Hepatocyte (in vitro differentiated cells): ENCODE results near the gene TGM2.

Experiments used
- EZH2 ChIP-seq: fragments of 200-600 bp; sonication (generic); IDR thresholded peaks from 2 replicates; pipeline ENCODE4 v1.6.1; 2016; ENCODE audit warnings: antibody characterized with exemption, mild to moderate bottlenecking, borderline replicate concordance
- TF ChIP-seq, protein P1 (sequence below): fragments of 200-600 bp; sonication (generic); IDR thresholded peaks from 2 replicates; pipeline ENCODE4 v1.5.1; 2016; ENCODE audit warnings: antibody characterized with exemption, mild to moderate bottlenecking; ENCODE audit not compliant: poor library complexity

GRCh38 chr20:38162149-38162548 is 2.9 kb downstream of the TGM2 start:
- TF ChIP-seq, protein P1, sequence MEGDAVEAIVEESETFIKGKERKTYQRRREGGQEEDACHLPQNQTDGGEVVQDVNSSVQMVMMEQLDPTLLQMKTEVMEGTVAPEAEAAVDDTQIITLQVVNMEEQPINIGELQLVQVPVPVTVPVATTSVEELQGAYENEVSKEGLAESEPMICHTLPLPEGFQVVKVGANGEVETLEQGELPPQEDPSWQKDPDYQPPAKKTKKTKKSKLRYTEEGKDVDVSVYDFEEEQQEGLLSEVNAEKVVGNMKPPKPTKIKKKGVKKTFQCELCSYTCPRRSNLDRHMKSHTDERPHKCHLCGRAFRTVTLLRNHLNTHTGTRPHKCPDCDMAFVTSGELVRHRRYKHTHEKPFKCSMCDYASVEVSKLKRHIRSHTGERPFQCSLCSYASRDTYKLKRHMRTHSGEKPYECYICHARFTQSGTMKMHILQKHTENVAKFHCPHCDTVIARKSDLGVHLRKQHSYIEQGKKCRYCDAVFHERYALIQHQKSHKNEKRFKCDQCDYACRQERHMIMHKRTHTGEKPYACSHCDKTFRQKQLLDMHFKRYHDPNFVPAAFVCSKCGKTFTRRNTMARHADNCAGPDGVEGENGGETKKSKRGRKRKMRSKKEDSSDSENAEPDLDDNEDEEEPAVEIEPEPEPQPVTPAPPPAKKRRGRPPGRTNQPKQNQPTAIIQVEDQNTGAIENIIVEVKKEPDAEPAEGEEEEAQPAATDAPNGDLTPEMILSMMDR: no peak
- TF ChIP-seq EZH2: no peak
